MCF 10A (cell line): ENCODE data around the gene MRPL20. TPM values are rescaled to one million over a fixed set of nuclear protein-coding genes. Genes with fewer than 3 reads are reported as not detected.

Experiments
- BruUV-seq: library from RNA; stranded (reverse); fragments of 400-500 nt; replicated peaks from 2 replicates; lab custom pipeline; 2021; lab: Mats Ljungman, UMichigan
- CTCF ChIA-PET: fragments of 300-600 bp; sonication (Branson Sonifier 250); formaldehyde crosslinking; extraction: SDS; loops from one replicate; lab custom pipeline; 2021; ENCODE audit warnings: antibody characterized with exemption, inconsistent platforms; lab: Yijun Ruan, JAX
- POLR2A ChIA-PET: fragments of 300-600, 350-650 bp; sonication (Branson Sonifier 250); formaldehyde crosslinking; extraction: SDS; loops from one replicate; lab custom pipeline; 2020; ENCODE audit warnings: antibody characterized with exemption, inconsistent platforms; lab: Yijun Ruan, JAX
- DNase-seq: peaks from one replicate; pipeline ENCODE4 v3.0.0-alpha.2; 2018; ENCODE audit not compliant: unreplicated experiment
- H3K27ac Mint-ChIP-seq: one replicate; pipeline ENCODE4 v1.8.0; 2022; ENCODE audit warnings: mild to moderate bottlenecking, low read depth, mixed read lengths; ENCODE audit not compliant: unreplicated experiment
- H3K27me3 Mint-ChIP-seq: one replicate; pipeline ENCODE4 v1.8.0; 2022; ENCODE audit warnings: mixed read lengths; ENCODE audit not compliant: insufficient read depth, unreplicated experiment
- H3K36me3 Mint-ChIP-seq: one replicate; pipeline ENCODE4 v1.8.0; 2022; ENCODE audit warnings: mild to moderate bottlenecking, moderate library complexity, mixed read lengths; ENCODE audit not compliant: insufficient read depth, unreplicated experiment
- H3K4me1 Mint-ChIP-seq: one replicate; pipeline ENCODE4 v1.8.0; 2022; ENCODE audit warnings: mixed read lengths; ENCODE audit not compliant: insufficient read depth, unreplicated experiment
- H3K4me3 Mint-ChIP-seq: one replicate; pipeline ENCODE4 v1.8.0; 2022; ENCODE audit warnings: mild to moderate bottlenecking, moderate library complexity, mixed read lengths; ENCODE audit not compliant: unreplicated experiment
- H3K9me3 Mint-ChIP-seq: one replicate; pipeline ENCODE4 v1.8.0; 2022; ENCODE audit warnings: mixed read lengths; ENCODE audit not compliant: unreplicated experiment
- CTCF ChIP-seq: fragments of 200-600 bp; IDR thresholded peaks from one replicate; pipeline ENCODE4 v1.8.0; 2022; ENCODE audit warnings: antibody characterized with exemption, mild to moderate bottlenecking; ENCODE audit not compliant: unreplicated experiment
- intact Hi-C: fragments of 100-400 bp; cut with micrococcal nuclease; formaldehyde crosslinking; loops from 2 replicates; pipeline ENCODE4 v1.14.1; 2022
- total RNA-seq: library from RNA; stranded (reverse); gene quantifications from 2 replicates; pipeline ENCODE4 v1.2.3, GENCODE V29; 2022

MRPL20 gene
- total RNA-seq, 1 experiment from 2014 or later, result 137 TPM

DNA sequence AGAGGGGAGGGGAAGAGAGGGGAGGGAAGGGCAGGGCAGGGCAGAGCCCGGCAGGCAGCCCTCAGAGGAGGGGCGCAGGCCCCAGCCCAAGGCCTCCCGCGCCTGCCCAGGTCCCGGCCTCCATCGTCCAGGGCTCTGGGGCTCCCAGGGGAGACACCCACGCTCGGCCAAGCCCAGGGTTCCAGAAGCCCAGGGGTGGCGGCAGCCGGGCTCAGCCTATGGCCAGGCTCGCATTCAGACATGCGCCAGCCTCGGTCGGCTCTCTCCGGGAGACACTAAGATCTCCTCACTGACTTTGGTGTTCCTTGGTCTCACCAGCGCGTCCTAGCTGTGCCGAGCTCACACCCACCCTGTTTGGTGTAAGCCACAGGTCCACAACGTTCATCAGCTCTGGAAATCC is 21.1 kb upstream of the MRPL20 start:
- Mint-ChIP-seq H3K27ac (no peak overlapping the region), H3K36me3 (no peaks in the 10 kb centered on the region), H3K4me3 (no peak overlapping the region), H3K9me3 (no peaks in the 10 kb centered on the region), H3K27me3 (no peaks in the 10 kb centered on the region), H3K4me1 (no peaks in the 10 kb centered on the region)
- intact Hi-C loops, result no loop called here
- BruUV-seq, result no TSS peak
- no peak for TF ChIP-seq CTCF
- POLR2A ChIA-PET, result no interaction called here
- CTCF ChIA-PET, result interaction anchor here (0.7 kb wide), 1 partner anchor 16 kb away, joined by 3 read pairs; no protein-coding TSS in a partner anchor
- no peak for DNase-seq

DNA sequence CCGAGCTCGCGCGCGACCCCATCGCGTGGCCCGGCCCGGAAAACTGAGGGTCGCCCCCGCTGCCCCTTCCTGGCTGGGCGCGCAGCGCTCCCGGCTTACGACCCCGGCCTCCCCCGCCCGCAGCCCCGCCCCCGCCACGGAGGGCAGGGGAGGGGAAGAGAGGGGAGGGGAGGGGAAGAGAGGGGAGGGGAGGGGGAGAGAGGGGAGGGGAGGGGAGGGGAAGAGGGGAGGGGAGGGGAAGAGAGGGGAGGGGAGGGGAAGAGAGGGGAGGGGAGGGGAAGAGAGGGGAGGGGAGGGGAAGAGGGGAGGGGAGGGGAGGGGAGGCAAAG is 20.7 kb upstream of the MRPL20 start:
- CTCF ChIA-PET, result no interaction called here
- no peak for TF ChIP-seq CTCF
- Mint-ChIP-seq H3K4me1 (no peaks in the 10 kb centered on the region), H3K4me3 (no peak overlapping the region), H3K9me3 (no peaks in the 10 kb centered on the region), H3K27me3 (no peaks in the 10 kb centered on the region), H3K36me3 (no peaks in the 10 kb centered on the region), H3K27ac (no peak overlapping the region)
- intact Hi-C loops, result no loop called here
- no peak for DNase-seq
- POLR2A ChIA-PET, result no interaction called here
- BruUV-seq, result no TSS peak

DNA sequence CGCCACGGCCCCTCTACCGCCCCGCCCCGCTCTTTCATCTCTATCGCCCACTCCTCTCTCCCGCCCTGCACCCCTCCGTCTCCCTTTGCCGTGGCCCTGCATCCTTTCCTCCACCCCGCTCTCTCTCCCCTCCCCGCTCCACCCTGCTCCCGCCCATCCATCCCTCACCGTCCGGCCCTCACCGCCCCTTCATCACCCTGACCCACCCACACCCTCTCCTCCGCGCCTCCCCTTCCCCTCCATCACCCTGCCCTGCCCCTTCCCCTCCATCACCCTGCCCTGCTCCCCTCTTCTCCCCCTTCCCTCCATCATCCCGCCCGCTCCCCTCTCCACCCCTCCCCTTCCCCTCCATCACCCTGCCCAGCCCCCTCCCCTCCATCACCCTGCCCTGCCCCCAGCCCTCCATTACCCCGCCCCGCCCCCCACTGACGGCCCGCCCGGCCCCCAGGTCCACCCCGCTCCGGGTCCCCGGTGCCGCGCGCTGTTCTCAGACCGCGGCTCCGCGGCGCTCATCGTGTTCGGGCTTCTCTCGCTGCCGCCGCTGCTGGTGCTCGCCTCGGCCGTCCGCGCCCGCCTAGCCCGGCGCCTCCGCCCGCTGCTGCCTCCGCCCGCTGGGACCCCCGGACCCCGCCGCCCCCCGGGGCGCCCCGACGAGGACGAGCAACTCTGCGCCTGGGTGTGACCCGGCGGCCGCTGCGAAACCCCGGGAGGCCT is 20.2 kb upstream of the MRPL20 start:
- H3K36me3 Mint-ChIP-seq, result no peaks in the 10 kb centered on the region
- H3K4me3 Mint-ChIP-seq, result no peak overlapping the region
- DNase-seq, result no peak
- ChIA-PET POLR2A (no interaction called here), CTCF (no interaction called here)
- H3K27ac Mint-ChIP-seq, result no peak overlapping the region
- no peak for TF ChIP-seq CTCF
- H3K27me3 Mint-ChIP-seq, result no peaks in the 10 kb centered on the region
- no peaks in the 10 kb centered on the region for H3K9me3 Mint-ChIP-seq
- BruUV-seq, result no TSS peak
- H3K4me1 Mint-ChIP-seq, result no peaks in the 10 kb centered on the region
- intact Hi-C loops, result no loop called here

GRCh38 chr1:1426496-1427105 is 19.5 kb upstream of the MRPL20 start:
- intact Hi-C loops, result no loop called here
- no peak for TF ChIP-seq CTCF
- no TSS peak for BruUV-seq
- no peaks in the 10 kb centered on the region for H3K36me3 Mint-ChIP-seq
- CTCF ChIA-PET, result interaction anchor here (1.8 kb wide), 1 partner anchor 14 kb away, joined by 9 read pairs; no protein-coding TSS in a partner anchor
- H3K9me3 Mint-ChIP-seq, result no peaks in the 10 kb centered on the region
- H3K27me3 Mint-ChIP-seq, result no peaks in the 10 kb centered on the region
- POLR2A ChIA-PET, result no interaction called here
- H3K27ac Mint-ChIP-seq, result no peak overlapping the region
- no peak for DNase-seq
- no peak overlapping the region for H3K4me3 Mint-ChIP-seq
- no peaks in the 10 kb centered on the region for H3K4me1 Mint-ChIP-seq
